Stimulated activated naive CD8-positive, alpha-beta T cell treated with anti-CD3 and anti-CD28 coated beads, Interleukin-15, amount 100 ng/mL, for 72 hours (primary cell): ENCODE data around the gene ASTN1.

Source experiments
- ATAC-seq: fragments of 150-1000 bp; cut with Tn5 transposase; 2 replicates; pipeline ENCODE4 v1.10.0; 2021; ENCODE audit warnings: mild to moderate bottlenecking, moderate library complexity
- DNase-seq, 2 donors: peaks; one replicate each; pipeline ENCODE4 v3.0.0; 2021 to 2022
- H3K27ac Mint-ChIP-seq, 2 donors: one replicate each; pipeline ENCODE4 v1.8.0; 2022; ENCODE audit warnings: mild to moderate bottlenecking in 2 of 2, mixed read lengths in 2 of 2, moderate library complexity in 2 of 2
- H3K27me3 Mint-ChIP-seq: one replicate; pipeline ENCODE4 v1.8.0; 2022; ENCODE audit warnings: mixed read lengths
- H3K4me1 Mint-ChIP-seq: one replicate; pipeline ENCODE4 v1.8.0; 2022; ENCODE audit warnings: mild to moderate bottlenecking, mixed read lengths
- H3K4me3 Mint-ChIP-seq, 2 donors: one replicate each; pipeline ENCODE4 v1.8.0; 2022; ENCODE audit warnings: mild to moderate bottlenecking in 2 of 2, mixed read lengths in 2 of 2, moderate library complexity in 1 of 2
- H3K9me3 Mint-ChIP-seq, 2 donors: one replicate each; pipeline ENCODE4 v1.8.0; 2022; ENCODE audit warnings: mixed read lengths in 2 of 2

Gene ASTN1

GRCh38 chr1:177008653-177009052, 155.9 kb downstream of the ASTN1 start:
- no peaks in the 10 kb centered on the region for H3K4me1 Mint-ChIP-seq
- H3K9me3 Mint-ChIP-seq, result peaks cover 6 to 22% of the 10 kb centered on the region in 2 donors
- no peaks in the 10 kb centered on the region for H3K27me3 Mint-ChIP-seq
- no peak for ATAC-seq
- H3K4me3 Mint-ChIP-seq, result no peak overlapping the region
- DNase-seq, result no peak
- no peak overlapping the region for H3K27ac Mint-ChIP-seq

DNA sequence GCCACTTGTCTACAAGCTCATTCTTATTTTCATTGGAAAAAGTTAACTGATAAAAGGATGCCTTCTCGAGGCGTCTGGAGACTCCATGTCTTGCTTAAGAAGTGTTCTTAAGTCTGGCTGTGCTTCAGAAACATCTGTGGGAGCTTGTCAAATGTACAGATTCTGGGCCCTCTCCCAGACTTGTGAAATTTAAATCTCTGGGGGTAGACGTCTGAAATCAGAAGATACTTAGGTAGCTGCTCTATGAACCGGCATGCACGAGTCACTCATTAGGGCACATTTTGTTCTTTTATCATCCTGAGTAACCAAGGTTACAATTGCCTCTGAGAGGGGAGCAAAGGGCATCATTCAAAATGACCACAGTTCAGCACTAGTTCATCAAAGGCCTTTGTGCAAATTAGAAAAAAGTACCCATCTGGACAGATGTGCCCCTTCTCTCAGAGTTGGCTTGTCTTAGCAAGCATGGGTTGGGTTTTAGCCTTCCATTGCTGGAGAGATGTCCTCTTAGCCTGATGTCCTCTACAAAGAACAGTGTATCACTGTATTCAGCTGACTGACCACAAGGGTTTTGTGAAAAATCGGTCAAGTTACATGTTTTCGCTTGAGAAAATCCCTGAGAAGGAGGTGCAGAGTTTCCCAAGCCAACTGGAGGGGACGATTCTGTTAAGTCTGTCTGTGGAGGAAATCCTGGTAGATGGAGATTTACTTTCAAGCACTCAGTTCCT, 156.9 kb downstream of the ASTN1 start:
- no peaks in the 10 kb centered on the region for H3K4me1 Mint-ChIP-seq
- no peak overlapping the region for H3K27ac Mint-ChIP-seq
- no peak for DNase-seq
- no peaks in the 10 kb centered on the region for H3K27me3 Mint-ChIP-seq
- no peak overlapping the region for H3K4me3 Mint-ChIP-seq
- ATAC-seq, result no peak
- peaks cover 6 to 27% of the 10 kb centered on the region in 2 donors for H3K9me3 Mint-ChIP-seq

GRCh38 chr1:177002891-177003290, 161.6 kb downstream of the ASTN1 start:
- H3K27ac Mint-ChIP-seq, result peak overlapping the region in 1 of 2 donors; percentile 54
- peaks cover 0 to 6% of the 10 kb centered on the region in 2 donors for H3K9me3 Mint-ChIP-seq
- ATAC-seq, result no peak
- DNase-seq, result no peak
- no peak overlapping the region for H3K4me3 Mint-ChIP-seq
- no peaks in the 10 kb centered on the region for H3K27me3 Mint-ChIP-seq
- H3K4me1 Mint-ChIP-seq, result no peaks in the 10 kb centered on the region

DNA sequence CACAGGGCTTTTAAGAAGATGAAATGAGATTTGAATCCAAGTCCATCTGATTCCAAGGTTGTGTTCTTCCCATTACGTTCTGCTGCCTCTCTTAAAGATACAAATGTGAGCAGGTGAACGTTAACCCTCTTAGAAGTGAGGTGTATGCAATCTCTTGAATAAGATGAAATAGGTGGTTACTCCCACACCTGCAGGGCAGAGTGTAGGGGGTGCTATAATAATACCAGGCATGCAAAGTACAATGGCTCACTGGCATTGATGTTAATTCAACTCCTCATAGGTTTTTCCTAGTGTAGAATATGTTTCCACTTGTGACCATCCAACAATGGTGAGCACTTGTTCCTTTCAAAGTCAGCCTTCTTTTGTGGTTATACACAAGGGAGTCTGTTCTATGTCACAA, 163.0 kb downstream of the ASTN1 start:
- Mint-ChIP-seq H3K27ac (no peak overlapping the region), H3K9me3 (peaks cover 0 to 6% of the 10 kb centered on the region in 2 donors), H3K4me1 (no peaks in the 10 kb centered on the region), H3K27me3 (no peaks in the 10 kb centered on the region), H3K4me3 (no peak overlapping the region)
- ATAC-seq, result no peak
- DNase-seq, result no peak

DNA sequence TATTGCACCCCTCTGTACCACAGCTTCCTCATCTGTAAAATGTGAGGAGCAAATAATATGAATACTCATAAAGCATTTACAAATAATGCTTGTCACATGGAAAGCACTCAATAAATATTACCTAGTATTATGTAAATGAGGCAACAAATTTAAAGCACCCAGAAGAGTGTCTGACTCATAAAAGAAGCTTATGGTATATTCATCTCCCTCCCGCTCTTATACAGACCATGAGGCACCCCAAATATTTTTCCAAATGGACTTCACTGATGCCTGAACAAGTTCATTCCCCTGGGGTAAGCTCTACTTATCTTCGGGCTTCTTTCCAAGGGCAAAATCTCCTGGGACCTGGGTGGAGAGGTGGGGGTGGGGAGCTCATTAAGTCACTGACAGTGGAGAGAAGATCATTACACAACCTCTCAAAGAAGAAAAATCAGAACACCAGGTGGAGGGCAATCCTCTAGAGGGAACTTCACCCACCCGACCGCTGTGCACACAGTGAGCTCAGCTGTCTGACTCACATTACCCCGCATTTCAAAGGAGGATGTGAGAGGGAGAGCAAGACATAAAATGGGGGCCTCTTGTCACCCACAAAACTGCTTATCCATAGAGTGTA, 166.2 kb downstream of the ASTN1 start:
- DNase-seq (no peak), ATAC-seq (no peak)
- Mint-ChIP-seq H3K27ac (no peak overlapping the region), H3K4me1 (no peaks in the 10 kb centered on the region), H3K9me3 (peaks cover 8 to 15% of the 10 kb centered on the region in 2 donors), H3K27me3 (no peaks in the 10 kb centered on the region), H3K4me3 (no peak overlapping the region)

DNA sequence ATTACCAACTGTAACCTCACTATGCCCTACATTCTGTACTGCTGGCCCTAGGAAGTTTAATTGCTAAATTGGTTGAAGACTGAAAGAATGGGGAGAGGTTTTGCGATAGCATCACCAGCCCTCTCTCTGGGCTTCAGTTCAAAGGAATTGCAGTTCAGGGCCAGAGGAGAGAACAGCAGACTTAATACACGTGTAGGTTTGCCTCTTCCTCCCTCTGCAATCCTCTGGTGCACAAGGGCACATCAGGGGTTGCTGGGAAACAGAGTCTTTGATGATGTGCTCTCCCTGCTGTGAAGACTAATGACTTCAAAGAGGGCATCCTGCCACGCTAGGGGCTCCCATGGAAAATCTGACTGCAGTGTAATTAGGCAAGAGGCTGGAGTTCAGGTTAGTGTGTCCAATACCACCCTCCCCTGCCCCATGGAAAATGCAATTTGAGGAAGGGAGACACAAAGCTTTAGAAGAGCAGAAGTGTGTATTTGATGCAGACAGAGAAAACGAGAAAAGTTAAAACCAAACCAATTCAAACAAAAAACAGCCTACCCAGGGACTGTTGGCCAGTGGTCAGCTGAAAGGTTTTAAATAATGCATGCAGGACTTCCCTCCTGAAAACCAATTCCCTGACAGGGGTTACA, 167.9 kb downstream of the ASTN1 start:
- H3K4me1 Mint-ChIP-seq, result no peaks in the 10 kb centered on the region
- H3K27ac Mint-ChIP-seq, result no peak overlapping the region
- DNase-seq (no peak), ATAC-seq (no peak)
- no peaks in the 10 kb centered on the region for H3K27me3 Mint-ChIP-seq
- H3K4me3 Mint-ChIP-seq, result no peak overlapping the region
- H3K9me3 Mint-ChIP-seq, result peaks cover 8 to 9% of the 10 kb centered on the region in 2 donors

DNA sequence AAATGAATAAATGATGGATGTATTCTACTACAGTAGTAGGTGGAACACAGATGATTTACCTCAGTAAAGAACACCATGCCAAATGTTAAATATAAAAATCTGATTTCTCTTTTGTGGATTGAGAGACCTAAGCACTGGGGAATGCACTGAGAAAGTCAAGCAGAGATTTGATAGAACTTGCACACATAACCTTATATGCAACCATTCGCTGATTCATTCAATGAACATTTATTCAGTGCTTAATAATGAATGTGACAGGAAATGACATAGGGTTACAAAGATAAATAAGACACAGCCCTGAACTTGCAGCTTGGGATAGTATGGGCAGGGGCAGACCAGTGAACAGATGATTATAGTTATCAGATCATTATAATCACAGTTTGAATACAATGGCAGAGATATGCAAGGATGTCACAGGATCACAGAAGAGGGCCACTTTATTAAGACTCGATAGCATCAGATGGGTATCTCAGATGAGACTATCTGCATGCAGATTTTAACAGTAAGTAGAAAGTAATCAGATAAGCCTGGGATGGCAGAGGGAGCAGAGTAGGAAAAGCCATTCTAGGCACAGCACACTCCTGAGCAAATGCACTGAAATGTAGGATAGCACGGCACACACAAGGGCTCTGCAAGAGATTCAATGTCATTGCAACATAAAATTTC, 169.4 kb downstream of the ASTN1 start:
- ATAC-seq (no peak), DNase-seq (no peak)
- peaks cover 9 to 15% of the 10 kb centered on the region in 2 donors for H3K9me3 Mint-ChIP-seq
- no peaks in the 10 kb centered on the region for H3K27me3 Mint-ChIP-seq
- H3K4me3 Mint-ChIP-seq, result no peak overlapping the region
- H3K4me1 Mint-ChIP-seq, result no peaks in the 10 kb centered on the region
- H3K27ac Mint-ChIP-seq, result no peak overlapping the region

- no peak for ATAC-seq
- Mint-ChIP-seq H3K4me1 (no peaks in the 10 kb centered on the region), H3K4me3 (no peak overlapping the region), H3K27ac (no peak overlapping the region), H3K9me3 (peaks cover 9 to 15% of the 10 kb centered on the region in 2 donors), H3K27me3 (no peaks in the 10 kb centered on the region)
- DNase-seq, result no peak
These were observed 170.9 kb downstream of the ASTN1 start for GRCh38 chr1:176993587-176993986.

DNA sequence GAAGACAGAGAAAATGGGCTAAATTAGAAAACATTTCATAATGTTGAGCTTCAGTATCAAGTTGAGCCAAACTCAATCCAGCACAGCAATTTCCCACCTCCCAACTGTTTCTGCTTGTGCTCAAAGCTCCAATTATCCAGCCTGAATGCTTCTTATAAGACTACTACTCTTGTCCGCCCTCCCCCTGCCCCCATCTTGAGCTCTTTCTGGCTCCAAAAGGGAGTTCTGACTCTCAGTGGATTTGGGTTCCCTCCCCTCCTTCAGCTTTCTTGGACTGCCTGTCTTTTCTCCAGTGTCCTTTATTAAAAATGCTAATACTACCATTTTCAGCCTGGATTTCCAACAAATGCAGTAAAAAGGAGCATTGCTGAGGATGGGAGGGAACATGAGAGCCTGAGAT, 174.8 kb downstream of the ASTN1 start:
- ATAC-seq (no peak), DNase-seq (no peak)
- H3K27me3 Mint-ChIP-seq, result no peaks in the 10 kb centered on the region
- no peak overlapping the region for H3K4me3 Mint-ChIP-seq
- H3K4me1 Mint-ChIP-seq, result no peaks in the 10 kb centered on the region
- no peak overlapping the region for H3K27ac Mint-ChIP-seq
- H3K9me3 Mint-ChIP-seq, result peaks cover 0 to 6% of the 10 kb centered on the region in 2 donors

GRCh38 chr1:176989023-176989422, 175.5 kb downstream of the ASTN1 start:
- Mint-ChIP-seq H3K27ac (no peak overlapping the region), H3K4me1 (no peaks in the 10 kb centered on the region), H3K4me3 (no peak overlapping the region), H3K27me3 (no peaks in the 10 kb centered on the region), H3K9me3 (peaks cover 0 to 6% of the 10 kb centered on the region in 2 donors)
- DNase-seq (no peak), ATAC-seq (no peak)

GRCh38 chr1:176987016-176987415, 177.5 kb downstream of the ASTN1 start:
- Mint-ChIP-seq H3K9me3 (peaks cover 0 to 6% of the 10 kb centered on the region in 2 donors), H3K4me3 (no peak overlapping the region), H3K27me3 (no peaks in the 10 kb centered on the region), H3K4me1 (no peaks in the 10 kb centered on the region), H3K27ac (no peak overlapping the region)
- DNase-seq (no peak), ATAC-seq (no peak)

GRCh38 chr1:176983731-176984130, 180.8 kb downstream of the ASTN1 start:
- Mint-ChIP-seq H3K4me1 (no peaks in the 10 kb centered on the region), H3K27me3 (no peaks in the 10 kb centered on the region), H3K4me3 (no peak overlapping the region), H3K27ac (no peak overlapping the region), H3K9me3 (no peaks in the 10 kb centered on the region)
- DNase-seq (no peak), ATAC-seq (no peak)

DNA sequence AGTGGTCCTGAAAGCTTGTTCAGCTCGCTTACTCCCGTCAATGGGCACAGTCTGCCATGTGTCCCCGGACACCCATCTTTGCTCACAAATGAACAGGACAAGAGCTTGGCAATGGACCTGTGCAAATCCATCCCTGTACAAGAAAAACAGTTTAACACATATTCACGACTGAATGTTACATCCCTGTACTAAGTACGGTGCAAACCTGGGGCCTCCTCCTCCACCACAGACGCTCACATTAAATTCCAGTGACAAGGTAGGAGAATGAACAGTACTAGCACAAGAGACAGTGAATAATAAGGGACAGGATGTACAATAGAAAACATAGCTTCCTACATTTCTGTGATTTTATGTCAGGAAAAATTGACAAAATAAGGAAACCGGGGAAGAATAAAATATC, 187.7 kb downstream of the ASTN1 start:
- ATAC-seq (no peak), DNase-seq (no peak)
- Mint-ChIP-seq H3K9me3 (no peaks in the 10 kb centered on the region), H3K27me3 (no peaks in the 10 kb centered on the region), H3K4me1 (no peaks in the 10 kb centered on the region), H3K27ac (no peak overlapping the region), H3K4me3 (no peak overlapping the region)

- DNase-seq (no peak), ATAC-seq (no peak)
- no peak overlapping the region for H3K4me3 Mint-ChIP-seq
- no peaks in the 10 kb centered on the region for H3K27me3 Mint-ChIP-seq
- no peaks in the 10 kb centered on the region for H3K9me3 Mint-ChIP-seq
- H3K4me1 Mint-ChIP-seq, result no peaks in the 10 kb centered on the region
- H3K27ac Mint-ChIP-seq, result no peak overlapping the region
These were observed 188.3 kb downstream of the ASTN1 start for GRCh38 chr1:176976225-176976624.

GRCh38 chr1:176964687-176965086, 199.8 kb downstream of the ASTN1 start:
- no peaks in the 10 kb centered on the region for H3K4me1 Mint-ChIP-seq
- H3K27me3 Mint-ChIP-seq, result no peaks in the 10 kb centered on the region
- no peak for ATAC-seq
- no peak overlapping the region for H3K4me3 Mint-ChIP-seq
- no peak for DNase-seq
- H3K9me3 Mint-ChIP-seq, result peaks cover 0 to 7% of the 10 kb centered on the region in 2 donors
- H3K27ac Mint-ChIP-seq, result no peak overlapping the region

GRCh38 chr1:176963181-176963580, 201.3 kb downstream of the ASTN1 start:
- Mint-ChIP-seq H3K27me3 (no peaks in the 10 kb centered on the region), H3K4me1 (no peaks in the 10 kb centered on the region), H3K4me3 (no peak overlapping the region), H3K27ac (no peak overlapping the region), H3K9me3 (peaks cover 0 to 7% of the 10 kb centered on the region in 2 donors)
- ATAC-seq, result no peak
- no peak for DNase-seq
